Fibroblast of skin of left biceps (primary cell): ENCODE data around the gene NUDT1.

Experiments used
- DNase-seq, 2 experiments: peaks; one replicate each; pipeline ENCODE4 v3.0.0-alpha.2; 2013; ENCODE audit warnings: low read depth in 2 of 2

Gene NUDT1

GRCh38 chr7:2299131-2299829 lies 57.3 kb downstream of the NUDT1 start:
- peak in 1 of 2 experiments; percentile 43 for DNase-seq

GRCh38 chr7:2299870-2300512 lies 58.0 kb downstream of the NUDT1 start:
- no peak for DNase-seq
